Activated naive CD8-positive, alpha-beta T cell (primary cell): ENCODE data around the gene MPPED2.

Source experiments
- H3K27ac Mint-ChIP-seq: one replicate; pipeline ENCODE4 v1.8.0; 2021; ENCODE audit warnings: mixed read lengths
- H3K27me3 Mint-ChIP-seq: one replicate; pipeline ENCODE4 v1.8.0; 2021; ENCODE audit warnings: mixed read lengths
- H3K36me3 Mint-ChIP-seq: one replicate; pipeline ENCODE4 v1.8.0; 2021; ENCODE audit warnings: mixed read lengths
- H3K4me1 Mint-ChIP-seq: one replicate; pipeline ENCODE4 v1.8.0; 2021; ENCODE audit warnings: low read depth, mixed read lengths
- H3K4me3 Mint-ChIP-seq: one replicate; pipeline ENCODE4 v1.8.0; 2021; ENCODE audit warnings: mild to moderate bottlenecking, mixed read lengths
- H3K9me3 Mint-ChIP-seq: one replicate; pipeline ENCODE4 v1.8.0; 2021; ENCODE audit warnings: low read depth, mixed read lengths

The MPPED2 gene

GRCh38 chr11:30468881-30469280 is 117.3 kb downstream of the MPPED2 start:
- no peaks in the 10 kb centered on the region for H3K9me3 Mint-ChIP-seq
- H3K4me1 Mint-ChIP-seq = no peaks in the 10 kb centered on the region
- H3K27me3 Mint-ChIP-seq = peaks cover 2% of the 10 kb centered on the region
- H3K27ac Mint-ChIP-seq = no peak overlapping the region
- H3K36me3 Mint-ChIP-seq = no peaks in the 10 kb centered on the region
- H3K4me3 Mint-ChIP-seq = no peak overlapping the region

GRCh38 chr11:30467176-30467575 is 119.0 kb downstream of the MPPED2 start:
- Mint-ChIP-seq H3K9me3 (no peaks in the 10 kb centered on the region), H3K27ac (no peak overlapping the region), H3K4me1 (no peaks in the 10 kb centered on the region), H3K36me3 (no peaks in the 10 kb centered on the region), H3K27me3 (peaks cover 2% of the 10 kb centered on the region), H3K4me3 (no peak overlapping the region)

- no peaks in the 10 kb centered on the region for H3K9me3 Mint-ChIP-seq
- H3K36me3 Mint-ChIP-seq = no peaks in the 10 kb centered on the region
- no peaks in the 10 kb centered on the region for H3K27me3 Mint-ChIP-seq
- H3K27ac Mint-ChIP-seq = no peak overlapping the region
- no peak overlapping the region for H3K4me3 Mint-ChIP-seq
- no peaks in the 10 kb centered on the region for H3K4me1 Mint-ChIP-seq
These were observed 120.5 kb downstream of the MPPED2 start for GRCh38 chr11:30465623-30466022.

GRCh38 chr11:30465192-30465591 is 121.0 kb downstream of the MPPED2 start:
- Mint-ChIP-seq H3K36me3 (no peaks in the 10 kb centered on the region), H3K9me3 (no peaks in the 10 kb centered on the region), H3K4me1 (no peaks in the 10 kb centered on the region), H3K27me3 (no peaks in the 10 kb centered on the region), H3K27ac (no peak overlapping the region), H3K4me3 (no peak overlapping the region)

GRCh38 chr11:30463266-30463665 is 122.9 kb downstream of the MPPED2 start:
- Mint-ChIP-seq H3K4me3 (no peak overlapping the region), H3K27ac (no peak overlapping the region), H3K9me3 (no peaks in the 10 kb centered on the region), H3K36me3 (no peaks in the 10 kb centered on the region), H3K4me1 (no peaks in the 10 kb centered on the region), H3K27me3 (no peaks in the 10 kb centered on the region)

- H3K9me3 Mint-ChIP-seq = no peaks in the 10 kb centered on the region
- no peaks in the 10 kb centered on the region for H3K27me3 Mint-ChIP-seq
- no peak overlapping the region for H3K4me3 Mint-ChIP-seq
These were observed 123.7 kb downstream of the MPPED2 start for GRCh38 chr11:30462421-30462820.

GRCh38 chr11:30459821-30460220 is 126.3 kb downstream of the MPPED2 start:
- Mint-ChIP-seq H3K36me3 (no peaks in the 10 kb centered on the region), H3K27me3 (peaks cover 2% of the 10 kb centered on the region), H3K4me1 (no peaks in the 10 kb centered on the region), H3K9me3 (no peaks in the 10 kb centered on the region), H3K4me3 (no peak overlapping the region), H3K27ac (no peak overlapping the region)

More at GRCh38 chr11:30462421-30462820, 123.7 kb downstream of the MPPED2 start:
- no peak overlapping the region for H3K27ac Mint-ChIP-seq
- no peaks in the 10 kb centered on the region for H3K36me3 Mint-ChIP-seq
- no peaks in the 10 kb centered on the region for H3K4me1 Mint-ChIP-seq

GRCh38 chr11:30459306-30459705 is 126.8 kb downstream of the MPPED2 start:
- peaks cover 2% of the 10 kb centered on the region for H3K27me3 Mint-ChIP-seq
- H3K36me3 Mint-ChIP-seq = no peaks in the 10 kb centered on the region
- no peak overlapping the region for H3K27ac Mint-ChIP-seq
- H3K4me1 Mint-ChIP-seq = no peaks in the 10 kb centered on the region
- no peaks in the 10 kb centered on the region for H3K9me3 Mint-ChIP-seq
- H3K4me3 Mint-ChIP-seq = no peak overlapping the region

- peaks cover 2% of the 10 kb centered on the region for H3K27me3 Mint-ChIP-seq
- no peaks in the 10 kb centered on the region for H3K4me1 Mint-ChIP-seq
- no peak overlapping the region for H3K27ac Mint-ChIP-seq
- H3K4me3 Mint-ChIP-seq = no peak overlapping the region
- H3K9me3 Mint-ChIP-seq = no peaks in the 10 kb centered on the region
- H3K36me3 Mint-ChIP-seq = no peaks in the 10 kb centered on the region
These were observed 127.6 kb downstream of the MPPED2 start for GRCh38 chr11:30458541-30458940.

GRCh38 chr11:30457087-30457486 is 129.1 kb downstream of the MPPED2 start:
- H3K9me3 Mint-ChIP-seq = no peaks in the 10 kb centered on the region
- no peaks in the 10 kb centered on the region for H3K4me1 Mint-ChIP-seq
- no peak overlapping the region for H3K27ac Mint-ChIP-seq
- H3K4me3 Mint-ChIP-seq = no peak overlapping the region
- no peaks in the 10 kb centered on the region for H3K36me3 Mint-ChIP-seq
- peaks cover 2% of the 10 kb centered on the region for H3K27me3 Mint-ChIP-seq

- Mint-ChIP-seq H3K4me1 (no peaks in the 10 kb centered on the region), H3K27ac (no peak overlapping the region), H3K27me3 (peaks cover 2% of the 10 kb centered on the region), H3K36me3 (no peaks in the 10 kb centered on the region), H3K9me3 (no peaks in the 10 kb centered on the region), H3K4me3 (no peak overlapping the region)
These were observed 131.1 kb downstream of the MPPED2 start for GRCh38 chr11:30455025-30455424.

- Mint-ChIP-seq H3K27me3 (peaks cover 2% of the 10 kb centered on the region), H3K36me3 (no peaks in the 10 kb centered on the region), H3K4me3 (no peak overlapping the region), H3K27ac (no peak overlapping the region), H3K4me1 (no peaks in the 10 kb centered on the region), H3K9me3 (no peaks in the 10 kb centered on the region)
These were observed 131.6 kb downstream of the MPPED2 start for GRCh38 chr11:30454541-30454940.

GRCh38 chr11:30454111-30454510 is 132.0 kb downstream of the MPPED2 start:
- peaks cover 2% of the 10 kb centered on the region for H3K27me3 Mint-ChIP-seq
- H3K9me3 Mint-ChIP-seq = no peaks in the 10 kb centered on the region
- no peaks in the 10 kb centered on the region for H3K4me1 Mint-ChIP-seq
- H3K4me3 Mint-ChIP-seq = no peak overlapping the region
- no peak overlapping the region for H3K27ac Mint-ChIP-seq
- no peaks in the 10 kb centered on the region for H3K36me3 Mint-ChIP-seq

- Mint-ChIP-seq H3K4me3 (no peak overlapping the region), H3K9me3 (no peaks in the 10 kb centered on the region), H3K27ac (no peak overlapping the region), H3K36me3 (no peaks in the 10 kb centered on the region), H3K4me1 (no peaks in the 10 kb centered on the region), H3K27me3 (peaks cover 2% of the 10 kb centered on the region)
These were observed 132.4 kb downstream of the MPPED2 start for GRCh38 chr11:30453705-30454104.

- Mint-ChIP-seq H3K27me3 (peaks cover 2% of the 10 kb centered on the region), H3K9me3 (no peaks in the 10 kb centered on the region), H3K36me3 (no peaks in the 10 kb centered on the region), H3K27ac (no peak overlapping the region), H3K4me1 (no peaks in the 10 kb centered on the region), H3K4me3 (no peak overlapping the region)
These were observed 133.3 kb downstream of the MPPED2 start for GRCh38 chr11:30452842-30453241.

GRCh38 chr11:30452114-30452513 is 134.0 kb downstream of the MPPED2 start:
- no peaks in the 10 kb centered on the region for H3K4me1 Mint-ChIP-seq
- H3K27me3 Mint-ChIP-seq = peaks cover 2% of the 10 kb centered on the region
- no peaks in the 10 kb centered on the region for H3K9me3 Mint-ChIP-seq
- no peak overlapping the region for H3K27ac Mint-ChIP-seq
- H3K36me3 Mint-ChIP-seq = no peaks in the 10 kb centered on the region
- no peak overlapping the region for H3K4me3 Mint-ChIP-seq
